IPS-18c (cell line): ENCODE measurements around the gene SETDB1.
"Not testable (repeated sequence)": the region's sequence is repeated elsewhere in the genome, so short reads cannot be mapped to it uniquely, and the experiment has no call there.

Experiments used
- H3K4me3 ChIP-seq: 2 replicates; pipeline ENCODE4 v1.7.0; 2013; ENCODE audit warnings: low read depth, mild to moderate bottlenecking, low read length, moderate library complexity; ENCODE audit not compliant: insufficient read depth
- H3K9me3 ChIP-seq: one replicate; pipeline ENCODE4 v1.6.1; 2013; ENCODE audit warnings: mild to moderate bottlenecking, low read length, moderate library complexity; ENCODE audit not compliant: control insufficient read depth, insufficient read depth

The SETDB1 gene

GRCh38 chr1:150926097-150926741 lies at the start of gene SETDB1:
Gene SETDB1 (plus strand): TSS chr1:150926363. CDS start chr1:150927715, 1,352 bp downstream.
- Histone ChIP-seq H3K9me3 (peaks cover 3% of the 10 kb centered on the region), H3K4me3 (peak within 1 kb of the TSS; percentile 77)

- not testable (repeated sequence) for H3K9me3 ChIP-seq, H3K4me3 ChIP-seq
Measured at GRCh38 chr1:150878931-150879330, 47.2 kb upstream of the SETDB1 start.

- Histone ChIP-seq H3K9me3 (no peaks in the 10 kb centered on the region), H3K4me3 (no peak overlapping the region)
Measured at GRCh38 chr1:150881331-150882070, 44.7 kb upstream of the SETDB1 start.

GRCh38 chr1:150883121-150883520 lies 43.0 kb upstream of the SETDB1 start:
- H3K9me3 ChIP-seq, H3K4me3 ChIP-seq: not testable (repeated sequence)

- H3K4me3 ChIP-seq, result no peak within 1 kb of the TSS
- H3K9me3 ChIP-seq, result no peaks in the 10 kb centered on the region
Measured at GRCh38 chr1:150887018-150887417, 39.1 kb upstream of the SETDB1 start, which contains the start of gene CTXND2. Gene CTXND2 (plus strand): TSS chr1:150887136. CDS start chr1:150912315, 25,179 bp downstream.

- no peaks in the 10 kb centered on the region for H3K9me3 ChIP-seq
- no peak overlapping the region for H3K4me3 ChIP-seq
Measured at GRCh38 chr1:150888727-150889126, 37.4 kb upstream of the SETDB1 start.

- H3K4me3 ChIP-seq, result no peak overlapping the region
- H3K9me3 ChIP-seq, result no peaks in the 10 kb centered on the region
Measured at GRCh38 chr1:150890033-150890416, 36.1 kb upstream of the SETDB1 start.

GRCh38 chr1:150893336-150893913 lies 32.7 kb upstream of the SETDB1 start:
- Histone ChIP-seq H3K9me3 (peaks cover 2% of the 10 kb centered on the region), H3K4me3 (no peak overlapping the region)

GRCh38 chr1:150895618-150896017 lies 30.5 kb upstream of the SETDB1 start:
- Histone ChIP-seq H3K4me3 (no peak overlapping the region), H3K9me3 (peaks cover 2% of the 10 kb centered on the region)

- not testable (repeated sequence) for H3K9me3 ChIP-seq, H3K4me3 ChIP-seq
Measured at GRCh38 chr1:150899795-150900194, 26.4 kb upstream of the SETDB1 start.

GRCh38 chr1:150902346-150902745 lies 23.8 kb upstream of the SETDB1 start:
- peaks cover 4% of the 10 kb centered on the region for H3K9me3 ChIP-seq

GRCh38 chr1:150902751-150903150 lies 23.4 kb upstream of the SETDB1 start:
- H3K4me3 ChIP-seq, result no peak overlapping the region
- H3K9me3 ChIP-seq, result peaks cover 4% of the 10 kb centered on the region

More at GRCh38 chr1:150902346-150902745, 23.8 kb upstream of the SETDB1 start:
- H3K4me3 ChIP-seq, result no peak overlapping the region

- Histone ChIP-seq H3K9me3 (peaks cover 4% of the 10 kb centered on the region), H3K4me3 (no peak overlapping the region)
Measured at GRCh38 chr1:150905301-150905700, 20.9 kb upstream of the SETDB1 start.

- no peak overlapping the region for H3K4me3 ChIP-seq
- H3K9me3 ChIP-seq, result peaks cover 4% of the 10 kb centered on the region
Measured at GRCh38 chr1:150906329-150906728, 19.8 kb upstream of the SETDB1 start.

- Histone ChIP-seq H3K9me3 (peaks cover 4% of the 10 kb centered on the region), H3K4me3 (no peak overlapping the region)
Measured at GRCh38 chr1:150906813-150907212, 19.4 kb upstream of the SETDB1 start.

- Histone ChIP-seq H3K4me3 (no peak overlapping the region), H3K9me3 (peaks cover 2% of the 10 kb centered on the region)
Measured at GRCh38 chr1:150909585-150910180, 16.5 kb upstream of the SETDB1 start.

GRCh38 chr1:150912623-150913022 lies 13.5 kb upstream of the SETDB1 start:
- no peak overlapping the region for H3K4me3 ChIP-seq
- peaks cover 2% of the 10 kb centered on the region for H3K9me3 ChIP-seq

GRCh38 chr1:150917387-150917786 lies 8.8 kb upstream of the SETDB1 start:
- H3K9me3 ChIP-seq, result no peaks in the 10 kb centered on the region
- no peak overlapping the region for H3K4me3 ChIP-seq
